Bronchial epithelial cell (primary cell): ENCODE measurements around the gene ACTN4. TPM values are rescaled to one million over a fixed set of nuclear protein-coding genes. Genes with fewer than 3 reads are reported as not detected.
"Not testable (repeated sequence)": the region's sequence is repeated elsewhere in the genome, so short reads cannot be mapped to it uniquely, and the experiment has no call there.

Source experiments
- DNase-seq: peaks from one replicate; pipeline ENCODE4 v3.0.0-alpha.2; 2010; ENCODE audit warnings: low read depth
- FAIRE-seq: peaks from 2 replicates; lab custom pipeline; 2011; peaks lifted over from hg19 to GRCh38; lab: Jason Lieb, UNC
- H3K27me3 ChIP-seq: 2 replicates; pipeline ENCODE4 v1.5.1; 2011; ENCODE audit warnings: low read length; ENCODE audit not compliant: control insufficient read depth, insufficient read depth
- H3K36me3 ChIP-seq: 2 replicates; pipeline ENCODE4 v1.5.1; 2011; ENCODE audit warnings: low read length; ENCODE audit not compliant: control insufficient read depth, insufficient read depth
- H3K4me3 ChIP-seq: 2 replicates; pipeline ENCODE4 v1.5.1; 2011; ENCODE audit warnings: mild to moderate bottlenecking, low read depth, low read length, control low read depth
- total RNA-seq: library from RNA; depleted of rRNA; stranded (reverse); fragments of >200 nt; gene quantifications from 2 replicates; pipeline ENCODE4 v1.2.1, GENCODE V29; 2014
- TF ChIP-seq, protein P1 (sequence below): IDR thresholded peaks from 2 replicates; pipeline ENCODE4 v1.5.1; 2011; ENCODE audit warnings: mild to moderate bottlenecking, moderate library complexity, low read length, control low read depth, inconsistent platforms; ENCODE audit not compliant: insufficient read depth, severe bottlenecking

The ACTN4 gene
- 130 and 135 TPM in 2 replicates for total RNA-seq

DNA sequence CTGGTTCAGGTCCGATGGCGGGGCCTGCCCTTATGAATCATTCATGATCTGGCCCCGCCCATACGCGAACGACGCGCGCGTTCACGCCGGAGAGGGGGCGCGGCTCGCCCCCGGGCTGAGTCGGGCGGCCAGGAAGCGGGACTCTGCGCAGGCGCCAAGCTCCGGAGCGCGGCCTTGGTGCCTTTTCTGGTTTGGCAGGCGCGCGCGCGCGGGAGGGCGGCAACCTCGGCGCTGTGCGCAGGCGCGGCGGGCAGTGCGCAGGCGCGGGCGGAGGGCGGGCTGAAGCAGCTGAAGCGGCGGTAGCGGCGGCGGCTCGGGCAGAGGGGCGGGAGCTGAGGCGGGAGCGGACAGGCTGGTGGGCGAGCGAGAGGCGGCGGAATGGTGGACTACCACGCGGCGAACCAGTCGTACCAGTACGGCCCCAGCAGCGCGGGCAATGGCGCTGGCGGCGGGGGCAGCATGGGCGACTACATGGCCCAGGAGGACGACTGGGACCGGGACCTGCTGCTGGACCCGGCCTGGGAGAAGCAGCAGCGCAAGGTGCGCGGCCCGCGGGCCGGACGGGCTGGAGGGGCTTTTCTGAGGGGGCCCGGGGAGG is at the start of gene ACTN4:
ACTN4 (plus strand) TSS at position 282 of the 598 bp plus-strand sequence; CDS start at position 379, 97 bp downstream.
- H3K4me3 ChIP-seq, result peak within 1 kb of the TSS; percentile 99
- H3K36me3 ChIP-seq, result no peaks in the 10 kb centered on the region
- TF ChIP-seq, protein P1, sequence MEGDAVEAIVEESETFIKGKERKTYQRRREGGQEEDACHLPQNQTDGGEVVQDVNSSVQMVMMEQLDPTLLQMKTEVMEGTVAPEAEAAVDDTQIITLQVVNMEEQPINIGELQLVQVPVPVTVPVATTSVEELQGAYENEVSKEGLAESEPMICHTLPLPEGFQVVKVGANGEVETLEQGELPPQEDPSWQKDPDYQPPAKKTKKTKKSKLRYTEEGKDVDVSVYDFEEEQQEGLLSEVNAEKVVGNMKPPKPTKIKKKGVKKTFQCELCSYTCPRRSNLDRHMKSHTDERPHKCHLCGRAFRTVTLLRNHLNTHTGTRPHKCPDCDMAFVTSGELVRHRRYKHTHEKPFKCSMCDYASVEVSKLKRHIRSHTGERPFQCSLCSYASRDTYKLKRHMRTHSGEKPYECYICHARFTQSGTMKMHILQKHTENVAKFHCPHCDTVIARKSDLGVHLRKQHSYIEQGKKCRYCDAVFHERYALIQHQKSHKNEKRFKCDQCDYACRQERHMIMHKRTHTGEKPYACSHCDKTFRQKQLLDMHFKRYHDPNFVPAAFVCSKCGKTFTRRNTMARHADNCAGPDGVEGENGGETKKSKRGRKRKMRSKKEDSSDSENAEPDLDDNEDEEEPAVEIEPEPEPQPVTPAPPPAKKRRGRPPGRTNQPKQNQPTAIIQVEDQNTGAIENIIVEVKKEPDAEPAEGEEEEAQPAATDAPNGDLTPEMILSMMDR, result no peak
- DNase-seq (peak; percentile 81), FAIRE-seq (no peak)
- no peaks in the 10 kb centered on the region for H3K27me3 ChIP-seq

DNA sequence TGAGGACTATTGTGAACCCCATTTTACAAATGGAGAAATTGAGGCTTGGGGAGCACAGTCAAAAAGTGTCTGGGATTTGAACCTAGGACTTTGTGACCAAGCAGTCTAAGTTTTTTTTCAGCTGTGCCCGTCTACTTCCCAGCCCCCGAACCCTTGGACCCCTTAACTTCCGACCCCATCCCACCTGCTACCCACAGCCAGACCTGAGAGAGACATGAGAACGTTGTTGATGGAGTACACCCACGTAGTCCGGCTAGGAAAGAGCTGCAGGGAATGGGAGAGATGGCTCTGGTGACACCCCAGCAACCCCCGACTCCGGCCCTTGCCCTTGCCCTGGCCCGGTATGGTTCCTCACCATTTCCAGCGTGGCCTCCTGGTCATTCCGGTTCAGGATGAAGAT is 47.7 kb upstream of the ACTN4 start:
- Histone ChIP-seq H3K4me3 (no peak overlapping the region), H3K36me3 (no peaks in the 10 kb centered on the region), H3K27me3 (no peaks in the 10 kb centered on the region)
- DNase-seq (no peak), FAIRE-seq (no peak)
- TF ChIP-seq, protein P1, result no peak

DNA sequence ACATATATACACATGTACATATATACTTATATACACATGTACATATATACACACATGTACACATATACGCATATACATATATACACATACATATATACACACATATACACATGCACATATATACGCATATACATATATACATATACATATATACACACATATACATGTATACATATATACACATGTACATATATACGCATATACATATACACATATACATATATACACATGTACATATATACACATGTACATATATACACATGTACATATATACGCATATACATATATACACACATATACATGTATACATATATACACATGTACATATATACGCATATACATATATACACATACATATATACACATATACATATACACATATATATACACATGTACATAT is 44.6 kb upstream of the ACTN4 start:
- FAIRE-seq, DNase-seq, H3K36me3 ChIP-seq: not testable (repeated sequence)

GRCh38 chr19:38606131-38606530 is 41.3 kb upstream of the ACTN4 start:
- DNase-seq (no peak), FAIRE-seq (no peak)
- Histone ChIP-seq H3K4me3 (no peak overlapping the region), H3K36me3 (no peaks in the 10 kb centered on the region), H3K27me3 (no peaks in the 10 kb centered on the region)
- TF ChIP-seq, protein P1, result no peak

More for the DNA sequence above, 44.6 kb upstream of the ACTN4 start:
- not testable (repeated sequence) for H3K4me3 ChIP-seq, H3K27me3 ChIP-seq

DNA sequence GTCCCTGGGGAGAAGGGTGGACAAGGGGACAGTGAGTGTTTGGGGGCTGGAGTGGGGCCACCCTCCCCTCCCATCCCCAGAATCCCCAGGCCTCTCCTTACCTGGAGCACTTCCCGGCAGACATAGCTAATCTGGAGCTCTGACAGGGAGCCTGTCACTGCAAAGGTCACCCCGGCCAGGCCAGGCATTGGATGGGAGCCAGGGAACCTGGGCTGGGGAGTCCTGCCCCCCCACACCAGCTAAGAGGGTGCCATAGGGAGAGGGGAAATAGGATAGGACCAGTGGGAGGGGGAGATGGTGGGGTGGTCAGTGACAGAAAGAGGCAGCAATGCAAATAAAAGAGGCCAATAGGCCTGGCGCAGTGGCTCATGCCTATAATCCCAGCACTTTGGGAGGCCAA is 33.2 kb upstream of the ACTN4 start:
- H3K36me3 ChIP-seq, result no peaks in the 10 kb centered on the region
- H3K27me3 ChIP-seq, result no peaks in the 10 kb centered on the region
- FAIRE-seq (no peak), DNase-seq (no peak)
- no peak overlapping the region for H3K4me3 ChIP-seq
- TF ChIP-seq, protein P1, result no peak

DNA sequence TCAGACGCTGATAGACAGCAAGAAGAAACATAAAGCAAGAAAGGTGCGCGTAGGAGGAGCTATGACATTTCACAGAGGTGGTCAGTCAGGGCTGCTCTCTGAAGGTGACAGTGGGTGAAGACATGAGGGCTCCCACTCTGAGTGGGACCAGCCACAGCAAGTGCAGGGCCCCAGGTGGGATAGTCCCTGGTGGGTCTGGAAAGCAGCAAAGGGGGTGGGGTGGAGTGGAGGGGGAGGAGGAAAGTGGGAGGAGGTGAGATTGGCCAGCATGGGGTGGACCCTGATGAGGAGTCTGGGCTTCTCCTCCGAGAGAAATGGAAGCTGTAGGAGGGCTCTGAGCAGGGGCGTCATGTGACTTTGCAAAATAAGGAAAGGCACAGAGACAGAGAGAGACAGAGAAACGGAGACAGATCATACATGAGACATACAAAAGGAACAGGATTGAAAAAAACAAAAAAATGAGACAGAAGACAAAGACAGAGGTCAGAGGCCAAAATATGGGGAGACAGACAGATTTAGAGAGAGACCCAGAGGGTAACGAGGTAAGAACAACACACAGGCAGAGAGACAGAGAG is 32.4 kb upstream of the ACTN4 start:
- no peak for FAIRE-seq
- no peaks in the 10 kb centered on the region for H3K27me3 ChIP-seq
- TF ChIP-seq, protein P1, result no peak
- no peaks in the 10 kb centered on the region for H3K36me3 ChIP-seq
- no peak overlapping the region for H3K4me3 ChIP-seq
- no peak for DNase-seq
